ENCODE measurements around the gene COL17A1. TPM values are rescaled to one million over a fixed set of nuclear protein-coding genes. Genes with fewer than 3 reads are reported as not detected.

The COL17A1 gene
- total and polyA plus RNA-seq, 2 of the 13 experiments (the other 11 are each of a cell fraction or from before 2014, with no cell fraction given), result 0.03 TPM; not detected in 1

DNA sequence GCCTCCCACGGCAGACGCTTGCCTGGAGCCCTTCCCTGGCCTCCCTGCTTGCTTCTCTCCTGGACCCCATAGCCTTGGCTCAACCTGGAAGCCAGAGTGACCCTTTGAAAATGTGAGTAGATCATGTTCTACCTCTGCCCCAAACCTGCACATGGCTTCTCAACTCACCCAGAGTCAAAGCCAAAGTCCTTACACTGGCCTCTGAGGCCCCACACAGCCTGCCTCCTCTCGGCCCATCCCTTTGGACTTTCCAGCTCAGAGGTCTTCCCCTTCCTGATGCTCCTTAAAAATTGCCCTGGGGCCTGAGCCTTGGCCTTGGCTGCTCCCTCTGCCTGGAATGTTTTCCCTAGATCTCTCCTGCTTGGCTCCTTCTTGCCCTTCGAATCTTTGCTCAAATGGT lies 32.5 kb downstream of the COL17A1 start:
- 0 out of 2 replicates have a peak overlapping the region, but pooled peaks have one; percentile 7 for H3K4me2 ChIP-seq (ENCODE audit: low read depth, low read length)
- ATAC-seq, result peak; percentile 22

GRCh38 chr10:104052431-104052830 lies 33.2 kb downstream of the COL17A1 start:
- peaks cover 2 to 36% of the 10 kb centered on the region in 2 experiments; a peak in 3 of 5 replicates for H3K27me3 ChIP-seq (ENCODE audit: control insufficient read depth in 1 of 2, insufficient read depth in 2 of 2, low read length in 2 of 2)
- CTCF ChIA-PET (ENCODE audit: low intra/inter-chr PET ratio, low total read pairs), result no interaction called here
- H3K9me3 ChIP-seq (ENCODE audit: low read length), result no peaks in the 10 kb centered on the region
- peaks cover 25% of the 10 kb centered on the region for H3K4me1 ChIP-seq (ENCODE audit: insufficient read depth, low read length)
- FAIRE-seq (peak; percentile 4), ATAC-seq (peak; percentile 41), DNase-seq (ENCODE audit: low spot score) (no peak)
- POLR2A ChIA-PET, result no interaction called here
- H3K79me2 ChIP-seq (ENCODE audit: insufficient read depth, low read length), result no peaks in the 10 kb centered on the region
- H3K36me3 ChIP-seq (replicated peaks in 1 of 2; ENCODE audit: control insufficient read depth in 1 of 2, insufficient read depth in 2 of 2, low read length in 2 of 2), result no peaks in the 10 kb centered on the region
- intact Hi-C loops (cut with micrococcal nuclease; ENCODE audit: unreplicated experiment), result loop anchor here (2.0 kb wide), 1 partner anchor 68 kb away; no protein-coding TSS in a partner anchor
- no peak overlapping the region; the same call in 1 of the 2 replicates for H3K4me2 ChIP-seq (ENCODE audit: low read depth, low read length)
- TF ChIP-seq HNF4G (IDR thresholded peaks at IDR 0.05; ENCODE audit: borderline replicate concordance, low read depth, low read length) (peak; percentile 16; the same call in 1 of the 2 replicates), HNF4G (CRISPR knock-in tag; IDR thresholded peaks at IDR 0.05; ENCODE audit: borderline replicate concordance, low read depth) (no peak), ZSCAN22 (CRISPR knock-in tag; IDR thresholded peaks at IDR 0.05) (no peak), HES4 (CRISPR knock-in tag; IDR thresholded peaks at IDR 0.05; ENCODE audit: borderline replicate concordance) (no peak)
- no peak overlapping the region for H2AFZ ChIP-seq (ENCODE audit: low read length)
- 0% methylated on average over 2 of the region's 2 CpGs for WGBS (ENCODE audit: low lambda C conversion rate)
- no TSS peak for BruUV-seq (replicated peaks)
- in situ Hi-C loops (cut with HindIII; ENCODE audit: extremely low pct_ligation_motif_present, low pct_unique_long_range_greater_than_20kb), result no loop called here
- H3K4me3 ChIP-seq (replicated peaks in 1 of 3; ENCODE audit: insufficient read depth in 1 of 3, low read depth in 2 of 3, low read length in 3 of 3), result no peak overlapping the region
- no peak overlapping the region for H3K9ac ChIP-seq (ENCODE audit: insufficient read depth, low read depth, low read length)
- no peaks in the 10 kb centered on the region for H4K20me1 ChIP-seq (ENCODE audit: insufficient read depth, low read length)
- no peak overlapping the region for H3K27ac ChIP-seq (ENCODE audit: extremely low read length, insufficient read depth, low read length)

More for the DNA sequence above, 32.5 kb downstream of the COL17A1 start:
- ChIA-PET POLR2A (no interaction called here), CTCF (ENCODE audit: low intra/inter-chr PET ratio, low total read pairs) (no interaction called here)
- intact Hi-C loops (cut with micrococcal nuclease; ENCODE audit: unreplicated experiment) (loop anchor here (2.0 kb wide), 1 partner anchor 68 kb away; no protein-coding TSS in a partner anchor), in situ Hi-C loops (cut with HindIII; ENCODE audit: extremely low pct_ligation_motif_present, low pct_unique_long_range_greater_than_20kb) (no loop called here)
- DNase-seq (ENCODE audit: low spot score), result no peak
- Histone ChIP-seq H3K79me2 (ENCODE audit: insufficient read depth, low read length) (no peaks in the 10 kb centered on the region), H3K9ac (ENCODE audit: insufficient read depth, low read depth, low read length) (no peak overlapping the region), H2AFZ (ENCODE audit: low read length) (no peak overlapping the region), H3K27ac (ENCODE audit: extremely low read length, insufficient read depth, low read length) (no peak overlapping the region), H3K4me1 (ENCODE audit: insufficient read depth, low read length) (peaks cover 25% of the 10 kb centered on the region), H3K36me3 (replicated peaks in 1 of 2; ENCODE audit: control insufficient read depth in 1 of 2, insufficient read depth in 2 of 2, low read length in 2 of 2) (no peaks in the 10 kb centered on the region), H3K9me3 (ENCODE audit: low read length) (no peaks in the 10 kb centered on the region), H3K4me3 (replicated peaks in 1 of 3; ENCODE audit: insufficient read depth in 1 of 3, low read depth in 2 of 3, low read length in 3 of 3) (no peak overlapping the region), H4K20me1 (ENCODE audit: insufficient read depth, low read length) (no peaks in the 10 kb centered on the region), H3K27me3 (ENCODE audit: control insufficient read depth in 1 of 2, insufficient read depth in 2 of 2, low read length in 2 of 2) (peaks cover 2 to 30% of the 10 kb centered on the region in 2 experiments; a peak in 2 of 5 replicates)
- 32% methylated on average over 4 of the region's 4 CpGs for WGBS (ENCODE audit: low lambda C conversion rate)
- BruUV-seq (replicated peaks), result no TSS peak
- FAIRE-seq, result no peak
- no peak for TF ChIP-seq JUND (CRISPR knock-in tag; IDR thresholded peaks at IDR 0.05)
- TF ChIP-seq ZNF160 (CRISPR knock-in tag; IDR thresholded peaks at IDR 0.05), result no peak
- no peak for TF ChIP-seq ZNF749 (CRISPR knock-in tag; IDR thresholded peaks at IDR 0.05; ENCODE audit: borderline replicate concordance)
- no peak for TF ChIP-seq ZNF292 (CRISPR knock-in tag; IDR thresholded peaks at IDR 0.05; ENCODE audit: borderline replicate concordance, low read depth)
